Measurements from ENCODE around the gene MROH9. TPM values are rescaled to one million over a fixed set of nuclear protein-coding genes. Genes with fewer than 3 reads are reported as not detected.

The MROH9 gene
- total and polyA plus RNA-seq, 8 donors: not detected

GRCh38 chr1:171048014-171048413 lies 112.7 kb downstream of the MROH9 start:
- Histone ChIP-seq H3K27ac (no peak overlapping the region), H3K9me3 (peaks cover 0 to 33% (median 15%) of the 10 kb centered on the region in 4 donors), H3K4me1 (no peaks in the 10 kb centered on the region), H3K27me3 (no peaks in the 10 kb centered on the region), H3K36me3 (no peaks in the 10 kb centered on the region), H3K4me3 (no peak overlapping the region)
- intact Hi-C loops (cut with DNase I; ENCODE audit: low total_unique reads): no loop called here
- TF ChIP-seq POLR2AphosphoS5 (IDR thresholded peaks at IDR 0.05): no peak
- no peak for TF ChIP-seq CTCF (IDR thresholded peaks at IDR 0.05)
- no peak for TF ChIP-seq EP300 (IDR thresholded peaks at IDR 0.05)
- TF ChIP-seq POLR2A (IDR thresholded peaks at IDR 0.05): no peak
- no peak for DNase-seq
- 68 to 81% (median 78%) methylated on average over 1 to 2 of the region's 2 CpGs for WGBS, 5 donors

- H3K9me3 ChIP-seq: peaks cover 0 to 11% (median 3%) of the 10 kb centered on the region in 4 donors
- H3K36me3 ChIP-seq: no peaks in the 10 kb centered on the region
- H3K4me1 ChIP-seq: no peaks in the 10 kb centered on the region
- WGBS, 5 donors: 86 to 96% (median 94%) methylated on average over 2 of the region's 2 CpGs
- no peak for DNase-seq
- H3K27me3 ChIP-seq: no peaks in the 10 kb centered on the region
- no peak overlapping the region for H3K27ac ChIP-seq
- intact Hi-C loops (cut with DNase I; ENCODE audit: low total_unique reads): no loop called here
- TF ChIP-seq CTCF (IDR thresholded peaks at IDR 0.05): no peak
- no peak for TF ChIP-seq POLR2A (IDR thresholded peaks at IDR 0.05)
- no peak for TF ChIP-seq POLR2AphosphoS5 (IDR thresholded peaks at IDR 0.05)
- no peak for TF ChIP-seq EP300 (IDR thresholded peaks at IDR 0.05)
- H3K4me3 ChIP-seq: no peak overlapping the region
Observed at GRCh38 chr1:171052977-171053376, 117.6 kb downstream of the MROH9 start.

GRCh38 chr1:171055966-171056643 lies 120.8 kb downstream of the MROH9 start:
- 82 to 95% (median 86%) methylated on average over 3 of the region's 3 CpGs for WGBS, 5 donors
- intact Hi-C loops (cut with DNase I; ENCODE audit: low total_unique reads): no loop called here
- H3K9me3 ChIP-seq: peaks cover 0 to 4% (median 0%) of the 10 kb centered on the region in 4 donors

GRCh38 chr1:171061425-171062143 lies 126.2 kb downstream of the MROH9 start:
- Histone ChIP-seq H3K9me3 (no peaks in the 10 kb centered on the region), H3K4me1 (no peaks in the 10 kb centered on the region), H3K4me3 (no peak overlapping the region), H3K36me3 (no peaks in the 10 kb centered on the region), H3K27ac (no peak overlapping the region), H3K27me3 (no peaks in the 10 kb centered on the region)
- intact Hi-C loops (cut with DNase I; ENCODE audit: low total_unique reads): no loop called here
- no peak for DNase-seq
- TF ChIP-seq EP300 (IDR thresholded peaks at IDR 0.05) (no peak), POLR2A (IDR thresholded peaks at IDR 0.05) (no peak), POLR2AphosphoS5 (IDR thresholded peaks at IDR 0.05) (no peak), CTCF (IDR thresholded peaks at IDR 0.05) (no peak)
- WGBS, 5 donors: 61 to 81% (median 73%) methylated on average over 2 of the region's 2 CpGs

More at GRCh38 chr1:171055966-171056643, 120.8 kb downstream of the MROH9 start:
- TF ChIP-seq CTCF (IDR thresholded peaks at IDR 0.05) (no peak), EP300 (IDR thresholded peaks at IDR 0.05) (no peak), POLR2A (IDR thresholded peaks at IDR 0.05) (no peak), POLR2AphosphoS5 (IDR thresholded peaks at IDR 0.05) (no peak)
- H3K36me3 ChIP-seq: no peaks in the 10 kb centered on the region
- H3K4me1 ChIP-seq: no peaks in the 10 kb centered on the region
- H3K27me3 ChIP-seq: no peaks in the 10 kb centered on the region
- no peak overlapping the region for H3K27ac ChIP-seq
- H3K4me3 ChIP-seq: no peak overlapping the region
- DNase-seq: no peak

All from stomach (tissue), 9 donors.